IMR-90 (cell line): ENCODE measurements around the gene STUM. TPM values are rescaled to one million over a fixed set of nuclear protein-coding genes. Genes with fewer than 3 reads are reported as not detected.

Experiments
- ATAC-seq: fragments of 200-7000 bp; cut with Tn5 transposase; 2 replicates; pipeline ENCODE4 v1.9.1; 2020; ENCODE audit warnings: low read depth, mild to moderate bottlenecking, moderate library complexity
- BruUV-seq: library from RNA; stranded (reverse); fragments of 400-500 nt; replicated peaks from 2 replicates; lab custom pipeline; 2021; lab: Mats Ljungman, UMichigan
- CTCF ChIA-PET: fragments of 300-600 bp; formaldehyde crosslinking; extraction: SDS; loops from one replicate; lab custom pipeline; 2021; ENCODE audit warnings: antibody characterized with exemption; lab: Yijun Ruan, JAX
- POLR2A ChIA-PET: fragments of 300-600 bp; sonication (Branson Sonifier 250); formaldehyde crosslinking; loops from one replicate; lab custom pipeline; 2022; ENCODE audit warnings: antibody characterized with exemption; ENCODE audit not compliant: unreplicated experiment; lab: Charles Lee
- DNase-seq: peaks from one replicate; pipeline ENCODE4 v3.0.0; 2013
- H2AFZ ChIP-seq: replicated peaks from 2 replicates; pipeline ENCODE3; 2013; ENCODE audit warnings: low read length, mild to moderate bottlenecking; ENCODE audit not compliant: poor library complexity
- H2AK5ac ChIP-seq: 2 replicates; pipeline ENCODE4 v1.6.1; 2013; ENCODE audit warnings: low read depth, low read length, inconsistent platforms
- H2AK9ac ChIP-seq: replicated peaks from 2 replicates; pipeline ENCODE3; 2013; ENCODE audit warnings: mild to moderate bottlenecking, low read depth, low read length, moderate library complexity; ENCODE audit not compliant: poor library complexity
- H2BK120ac ChIP-seq: 2 replicates; pipeline ENCODE4 v1.6.1; 2013; ENCODE audit warnings: low read depth, low read length, inconsistent platforms
- H2BK15ac ChIP-seq: 3 replicates; pipeline ENCODE4 v1.6.1; 2013; ENCODE audit warnings: low read depth, low read length, inconsistent platforms
- H2BK20ac ChIP-seq: 2 replicates; pipeline ENCODE4 v1.6.1; 2013; ENCODE audit warnings: low read depth, mild to moderate bottlenecking, inconsistent platforms, low read length, moderate library complexity
- H2BK5ac ChIP-seq: 2 replicates; pipeline ENCODE4 v1.6.1; 2013; ENCODE audit warnings: mild to moderate bottlenecking, low read depth, low read length, inconsistent platforms; ENCODE audit not compliant: poor library complexity, severe bottlenecking
- H3K14ac ChIP-seq: replicated peaks from 2 replicates; pipeline ENCODE4 v1.6.1; 2013; ENCODE audit warnings: low read depth, low read length, inconsistent platforms
- H3K18ac ChIP-seq: 2 replicates; pipeline ENCODE4 v1.6.1; 2013; ENCODE audit warnings: low read depth, low read length, control low read depth
- H3K23ac ChIP-seq: 2 replicates; pipeline ENCODE4 v1.6.1; 2013; ENCODE audit warnings: low read depth, low read length, inconsistent platforms
- H3K27ac ChIP-seq: 2 replicates; pipeline ENCODE4 v1.5.1; 2013; ENCODE audit warnings: mild to moderate bottlenecking, control low read depth, low read length; ENCODE audit not compliant: insufficient read depth
- H3K27me3 ChIP-seq: 2 replicates; pipeline ENCODE4 v1.6.1; 2013; ENCODE audit warnings: low read length; ENCODE audit not compliant: control insufficient read depth, insufficient read depth
- H3K36me3 ChIP-seq: 2 replicates; pipeline ENCODE4 v1.6.1; 2013; ENCODE audit warnings: low read length, mixed read lengths; ENCODE audit not compliant: control insufficient read depth, insufficient read depth
- H3K4ac ChIP-seq: 2 replicates; pipeline ENCODE4 v1.6.1; 2013; ENCODE audit warnings: low read depth, low read length, inconsistent platforms
- H3K4me1 ChIP-seq: 2 replicates; pipeline ENCODE4 v1.6.1; 2013; ENCODE audit warnings: low read length, mixed read lengths; ENCODE audit not compliant: control insufficient read depth, insufficient read depth
- H3K4me2 ChIP-seq: 2 replicates; pipeline ENCODE4 v1.6.1; 2013; ENCODE audit warnings: low read depth, mild to moderate bottlenecking, control low read depth, low read length, moderate library complexity
- H3K4me3 ChIP-seq: 2 replicates; pipeline ENCODE4 v1.5.1; 2013; ENCODE audit warnings: low read depth, mild to moderate bottlenecking, control low read depth, low read length, moderate library complexity; ENCODE audit not compliant: insufficient read depth
- H3K56ac ChIP-seq: 2 replicates; pipeline ENCODE4 v1.6.1; 2013; ENCODE audit warnings: low read length, inconsistent platforms; ENCODE audit not compliant: insufficient read depth; ENCODE audit errors: extremely low read depth
- H3K79me1 ChIP-seq, 2 experiments: 2 replicates each; pipeline ENCODE4 v1.6.1; 2013; ENCODE audit warnings: low read length in 2 of 2, inconsistent platforms in 1 of 2, low read depth in 1 of 2
- H3K9ac ChIP-seq: 2 replicates; pipeline ENCODE4 v1.6.1; 2013; ENCODE audit warnings: low read depth, low read length, control low read depth
- H3K9me1 ChIP-seq: 2 replicates; pipeline ENCODE4 v1.6.1; 2013; ENCODE audit warnings: low read length, inconsistent platforms; ENCODE audit not compliant: insufficient read depth
- H3K9me3 ChIP-seq: 2 replicates; pipeline ENCODE4 v1.6.1; 2013; ENCODE audit warnings: low read length; ENCODE audit not compliant: control insufficient read depth, insufficient read depth
- H4K20me1 ChIP-seq: 2 replicates; pipeline ENCODE4 v1.6.1; 2013; ENCODE audit warnings: low read length, inconsistent platforms; ENCODE audit not compliant: insufficient read depth
- H4K5ac ChIP-seq: 2 replicates; pipeline ENCODE4 v1.6.1; 2013; ENCODE audit warnings: mild to moderate bottlenecking, low read depth, low read length, control low read depth
- H4K8ac ChIP-seq, 2 experiments: 2 replicates each; pipeline ENCODE4 v1.6.1; 2013; ENCODE audit warnings: low read depth in 2 of 2, low read length in 2 of 2, control low read depth in 1 of 2, inconsistent platforms in 1 of 2
- H4K91ac ChIP-seq: 2 replicates; pipeline ENCODE4 v1.6.1; 2013; ENCODE audit warnings: low read depth, low read length, inconsistent platforms; ENCODE audit not compliant: insufficient read depth
- CHD1 ChIP-seq: IDR thresholded peaks from 2 replicates; pipeline ENCODE4 v1.6.1; 2012; ENCODE audit warnings: low read depth, low read length, improper control_type of control experiment
- FOS ChIP-seq: fragments of 150-350 bp; IDR thresholded peaks from 2 replicates; pipeline ENCODE4 v1.6.1; 2016; ENCODE audit warnings: low read depth, low read length
- MAFK ChIP-seq: IDR thresholded peaks from 2 replicates; pipeline ENCODE4 v1.6.1; 2012; ENCODE audit warnings: low read depth, low read length, improper control_type of control experiment
- POLR2A ChIP-seq: IDR thresholded peaks from 2 replicates; pipeline ENCODE4 v1.6.1; 2012; ENCODE audit warnings: mild to moderate bottlenecking, low read depth, low read length
- RFX5 ChIP-seq: IDR thresholded peaks from 2 replicates; pipeline ENCODE4 v1.8.0; 2012; ENCODE audit warnings: low read depth, mild to moderate bottlenecking, low read length, moderate library complexity
- WGBS, 2 experiments: methylation state at CpG; one replicate each; pipeline versions ENCODE4 v1.1.5 to v1.1.7; 2013; ENCODE audit warnings: missing lambda C conversion rate in 2 of 2; ENCODE audit not compliant: insufficient read length in 1 of 2; ENCODE audit errors: extremely low coverage in 2 of 2; 5-methylcytosine and 5-hydroxymethylcytosine counted together
- dilution Hi-C: fragments of 300-500 bp; cut with HindIII; formaldehyde crosslinking; loops from one replicate; pipeline ENCODE4 v1.14.3; 2018; ENCODE audit warnings: low sequenced_read_pairs; ENCODE audit not compliant: unreplicated experiment
- in situ Hi-C: fragments of 300-500 bp; cut with MboI; formaldehyde crosslinking; loops from 3 replicates; pipeline ENCODE4 v1.14.3; 2019; ENCODE audit warnings: low sequenced_read_pairs, inconsistent platforms, mixed read lengths
- intact Hi-C: fragments of 100-400 bp; cut with micrococcal nuclease; formaldehyde crosslinking; loops from 2 replicates; pipeline ENCODE4 v1.10.0; 2022
- polyA plus RNA-seq, 3 experiments: library from polyadenylated mRNA; depleted of rRNA; stranded (reverse); fragments of >200 nt; gene quantifications; 2 replicates each; pipeline ENCODE4 v1.2.3, GENCODE V29; 2012; ENCODE audit warnings: low replicate concordance in 1 of 3
- total RNA-seq: library from RNA; depleted of rRNA; stranded (reverse); fragments of >200 nt; gene quantifications from 2 replicates; pipeline ENCODE4 v1.2.3, GENCODE V29; 2012
- TF ChIP-seq, protein P1 (sequence below): fragments of 150-350 bp; IDR thresholded peaks from 2 replicates; pipeline ENCODE4 v1.6.1; 2016; ENCODE audit warnings: low read depth, mild to moderate bottlenecking, low read length, moderate library complexity, borderline replicate concordance

Gene STUM
- total and polyA plus RNA-seq, 2 of the 4 experiments (the other 2 are of a cell fraction) = not detected

GRCh38 chr1:226643611-226644540 is 95.3 kb downstream of the STUM start:
- Histone ChIP-seq H3K14ac (0 out of 2 replicates have a peak overlapping the region, but pooled peaks have one; percentile 48), H3K27ac (no peak overlapping the region), H4K8ac (no peak overlapping the region), H3K9ac (no peak overlapping the region), H3K36me3 (peaks cover 7% of the 10 kb centered on the region; the same call in 1 of the 2 replicates), H3K4me1 (peaks cover 22% of the 10 kb centered on the region), H2AFZ (peak overlapping the region; percentile 79), H2AK9ac (no peak overlapping the region), H3K4me2 (no peak overlapping the region), H2AK5ac (peak overlapping the region; percentile 3; the same call in 1 of the 2 replicates), H3K79me1 (no peaks in the 10 kb centered on the region), H2BK5ac (no peak overlapping the region), H3K4me3 (no peak overlapping the region), H3K23ac (no peak overlapping the region), H2BK15ac (no peak overlapping the region), H3K9me3 (no peaks in the 10 kb centered on the region), H4K20me1 (no peaks in the 10 kb centered on the region), H2BK120ac (peak overlapping the region; percentile 13; the same call in 1 of the 2 replicates), H3K56ac (no peak overlapping the region), H3K4ac (peak overlapping the region; percentile 40; the same call in 1 of the 2 replicates), H4K91ac (no peak overlapping the region), H2BK20ac (peak overlapping the region; percentile 45; the same call in 1 of the 2 replicates), H3K9me1 (peaks cover 5% of the 10 kb centered on the region; the same call in 1 of the 2 replicates), H3K27me3 (no peaks in the 10 kb centered on the region), H3K18ac (no peak overlapping the region), H4K5ac (no peak overlapping the region)
- no peak for DNase-seq
- no peak for ATAC-seq
- in situ Hi-C loops = no loop called here
- CTCF ChIA-PET = no interaction called here
- WGBS, 2 experiments = 100% methylated on average over 1 of the region's 18 CpGs; no CpG with 5 or more reads in 1 of the 2 experiments
- intact Hi-C loops = no loop called here
- BruUV-seq = no TSS peak
- POLR2A ChIA-PET = no interaction called here
- TF ChIP-seq CHD1 (no peak), RFX5 (no peak), FOS (no peak), POLR2A (no peak), MAFK (no peak)
- TF ChIP-seq, protein P1, sequence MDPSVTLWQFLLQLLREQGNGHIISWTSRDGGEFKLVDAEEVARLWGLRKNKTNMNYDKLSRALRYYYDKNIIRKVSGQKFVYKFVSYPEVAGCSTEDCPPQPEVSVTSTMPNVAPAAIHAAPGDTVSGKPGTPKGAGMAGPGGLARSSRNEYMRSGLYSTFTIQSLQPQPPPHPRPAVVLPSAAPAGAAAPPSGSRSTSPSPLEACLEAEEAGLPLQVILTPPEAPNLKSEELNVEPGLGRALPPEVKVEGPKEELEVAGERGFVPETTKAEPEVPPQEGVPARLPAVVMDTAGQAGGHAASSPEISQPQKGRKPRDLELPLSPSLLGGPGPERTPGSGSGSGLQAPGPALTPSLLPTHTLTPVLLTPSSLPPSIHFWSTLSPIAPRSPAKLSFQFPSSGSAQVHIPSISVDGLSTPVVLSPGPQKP = no peak
- dilution Hi-C loops = no loop called here
